ENCODE measurements around the gene TMPRSS3.

TMPRSS3 gene

GRCh38 chr21:42414928-42415769, 19.3 kb upstream of the TMPRSS3 start:
- TF ChIP-seq CTCF (IDR thresholded peaks at IDR 0.05; ENCODE audit: control insufficient read depth, extremely low read depth, insufficient read depth) = no peak
- no peak for DNase-seq (ENCODE audit: low read depth)
- no peak overlapping the region for H3K4me3 ChIP-seq (ENCODE audit: low read depth, low read length)

GRCh38 chr21:42414553-42414927, 18.7 kb upstream of the TMPRSS3 start:
- H3K4me3 ChIP-seq (ENCODE audit: low read depth, low read length) = no peak overlapping the region
- DNase-seq (ENCODE audit: low read depth) = no peak
- no peak for TF ChIP-seq CTCF (IDR thresholded peaks at IDR 0.05; ENCODE audit: control insufficient read depth, extremely low read depth, insufficient read depth)

- no peak for TF ChIP-seq CTCF (IDR thresholded peaks at IDR 0.05; ENCODE audit: control insufficient read depth, extremely low read depth, insufficient read depth)
- DNase-seq (ENCODE audit: low read depth) = no peak
Observed at GRCh38 chr21:42414066-42414465, 18.2 kb upstream of the TMPRSS3 start.

GRCh38 chr21:42413500-42413899, 17.6 kb upstream of the TMPRSS3 start:
- H3K4me3 ChIP-seq (ENCODE audit: low read depth, low read length) = no peak overlapping the region
- no peak for DNase-seq (ENCODE audit: low read depth)
- TF ChIP-seq CTCF (IDR thresholded peaks at IDR 0.05; ENCODE audit: control insufficient read depth, extremely low read depth, insufficient read depth) = no peak

More at GRCh38 chr21:42414066-42414465, 18.2 kb upstream of the TMPRSS3 start:
- no peak overlapping the region for H3K4me3 ChIP-seq (ENCODE audit: low read depth, low read length)

GRCh38 chr21:42413093-42413492, 17.2 kb upstream of the TMPRSS3 start:
- DNase-seq (ENCODE audit: low read depth) = no peak
- no peak overlapping the region for H3K4me3 ChIP-seq (ENCODE audit: low read depth, low read length)
- TF ChIP-seq CTCF (IDR thresholded peaks at IDR 0.05; ENCODE audit: control insufficient read depth, extremely low read depth, insufficient read depth) = no peak

- no peak overlapping the region for H3K4me3 ChIP-seq (ENCODE audit: low read depth, low read length)
- no peak for TF ChIP-seq CTCF (IDR thresholded peaks at IDR 0.05; ENCODE audit: control insufficient read depth, extremely low read depth, insufficient read depth)
- no peak for DNase-seq (ENCODE audit: low read depth)
Observed at GRCh38 chr21:42412636-42412933, 16.7 kb upstream of the TMPRSS3 start.

Measured in LNCaP clone FGC (cell line).